ENCODE results near the gene OSBPL6.

The OSBPL6 gene

DNA sequence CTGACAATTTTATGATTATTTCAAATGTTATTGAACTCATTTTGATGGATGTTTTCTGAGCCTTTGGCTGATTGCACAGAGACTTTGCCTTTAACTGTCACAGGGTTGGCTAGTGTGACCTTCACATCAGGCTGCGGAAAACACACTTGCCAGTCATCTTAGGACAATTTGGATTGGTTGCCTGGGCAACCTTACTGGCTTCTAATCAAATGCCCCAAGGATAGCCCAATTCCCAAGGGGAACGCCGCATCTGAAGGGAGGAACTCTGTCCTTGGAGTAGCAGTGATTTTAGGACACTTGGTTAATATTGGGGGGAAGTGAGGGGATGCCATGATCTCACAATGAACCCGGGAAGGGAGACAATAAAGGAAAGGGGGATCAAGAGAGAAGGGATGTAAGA lies 29.5 kb downstream of the OSBPL6 start:
- no peaks in the 10 kb centered on the region for H3K36me3 ChIP-seq (replicated peaks)
- in situ Hi-C loops (cut with HindIII; ENCODE audit: low pct_ligation_motif_present, low sequenced_read_pairs) = no loop called here
- no peak for DNase-seq

DNA sequence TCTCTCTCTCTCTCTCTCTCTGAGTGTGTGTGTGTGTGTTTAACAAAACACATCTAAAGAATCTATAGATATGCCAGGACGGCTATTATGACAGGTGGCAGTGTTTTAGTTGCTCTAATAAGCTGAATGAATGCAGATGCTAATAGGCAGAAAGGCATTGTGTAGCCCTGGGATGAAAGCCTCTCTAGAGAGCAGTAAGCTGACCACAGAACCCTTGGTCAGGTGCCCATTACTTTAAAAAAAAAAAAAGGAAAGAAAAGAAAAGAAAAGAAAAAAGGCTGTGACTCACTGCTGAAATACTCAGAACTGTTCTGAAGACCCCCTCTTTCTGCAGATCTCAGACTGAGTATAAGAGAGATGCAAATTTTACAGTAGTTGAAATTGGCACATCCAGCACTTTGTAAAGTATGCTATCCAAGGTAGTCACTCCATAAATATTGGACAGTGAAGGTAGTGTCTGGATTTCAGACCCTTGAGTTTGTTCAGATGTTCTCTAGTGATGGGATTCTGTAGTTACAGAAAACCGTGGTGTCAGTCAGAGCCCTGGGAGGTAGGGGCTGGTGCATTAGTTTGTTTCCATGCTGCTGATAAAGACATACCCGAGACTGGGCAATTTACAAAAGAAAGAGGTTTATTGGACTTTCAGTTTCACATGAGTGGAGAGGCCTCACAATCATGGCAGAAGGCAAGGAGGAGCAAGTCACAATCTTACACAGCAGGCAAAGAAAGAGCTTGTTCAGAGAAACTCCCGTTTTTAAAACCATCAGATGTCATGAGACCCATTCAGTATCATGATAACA lies 30.9 kb downstream of the OSBPL6 start:
- no peak overlapping the region for H3K27ac ChIP-seq
- TF ChIP-seq, protein P1, sequence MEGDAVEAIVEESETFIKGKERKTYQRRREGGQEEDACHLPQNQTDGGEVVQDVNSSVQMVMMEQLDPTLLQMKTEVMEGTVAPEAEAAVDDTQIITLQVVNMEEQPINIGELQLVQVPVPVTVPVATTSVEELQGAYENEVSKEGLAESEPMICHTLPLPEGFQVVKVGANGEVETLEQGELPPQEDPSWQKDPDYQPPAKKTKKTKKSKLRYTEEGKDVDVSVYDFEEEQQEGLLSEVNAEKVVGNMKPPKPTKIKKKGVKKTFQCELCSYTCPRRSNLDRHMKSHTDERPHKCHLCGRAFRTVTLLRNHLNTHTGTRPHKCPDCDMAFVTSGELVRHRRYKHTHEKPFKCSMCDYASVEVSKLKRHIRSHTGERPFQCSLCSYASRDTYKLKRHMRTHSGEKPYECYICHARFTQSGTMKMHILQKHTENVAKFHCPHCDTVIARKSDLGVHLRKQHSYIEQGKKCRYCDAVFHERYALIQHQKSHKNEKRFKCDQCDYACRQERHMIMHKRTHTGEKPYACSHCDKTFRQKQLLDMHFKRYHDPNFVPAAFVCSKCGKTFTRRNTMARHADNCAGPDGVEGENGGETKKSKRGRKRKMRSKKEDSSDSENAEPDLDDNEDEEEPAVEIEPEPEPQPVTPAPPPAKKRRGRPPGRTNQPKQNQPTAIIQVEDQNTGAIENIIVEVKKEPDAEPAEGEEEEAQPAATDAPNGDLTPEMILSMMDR (IDR thresholded peaks at IDR 0.05; ENCODE audit: low read depth, low read length, missing control alignments) = no peak
- in situ Hi-C loops (cut with HindIII; ENCODE audit: low pct_ligation_motif_present, low sequenced_read_pairs) = no loop called here
- no peak for DNase-seq
- no peaks in the 10 kb centered on the region for H3K36me3 ChIP-seq (replicated peaks)
- no peaks in the 10 kb centered on the region for H3K27me3 ChIP-seq (replicated peaks)
- H3K4me3 ChIP-seq (ENCODE audit: low read depth, low read length) = no peak overlapping the region

More for the DNA sequence above, 29.5 kb downstream of the OSBPL6 start:
- TF ChIP-seq, protein P1 (IDR thresholded peaks at IDR 0.05; ENCODE audit: low read depth, low read length, missing control alignments) = no peak
- Histone ChIP-seq H3K27me3 (replicated peaks) (no peaks in the 10 kb centered on the region), H3K4me3 (ENCODE audit: low read depth, low read length) (no peak overlapping the region), H3K27ac (no peak overlapping the region)

DNA sequence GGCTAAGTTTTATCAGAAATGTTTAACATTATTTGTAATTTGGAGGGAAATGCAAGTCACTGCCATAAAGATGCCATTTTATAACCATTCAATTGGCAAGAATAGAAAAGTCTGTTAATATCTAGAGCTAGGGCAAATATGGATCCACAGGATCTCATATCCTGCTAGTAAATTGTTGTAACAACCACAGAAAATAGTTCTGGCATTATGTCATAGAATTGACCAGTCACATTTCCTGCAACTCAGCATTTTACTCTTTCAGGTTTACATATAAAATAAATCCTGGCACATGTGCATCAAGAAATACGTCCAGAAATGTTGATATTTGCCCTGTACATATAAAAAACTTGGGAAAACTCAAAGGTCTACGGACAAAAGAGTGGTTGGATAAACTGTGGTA lies 32.9 kb downstream of the OSBPL6 start:
- Histone ChIP-seq H3K27ac (no peak overlapping the region), H3K36me3 (replicated peaks) (no peaks in the 10 kb centered on the region), H3K4me3 (ENCODE audit: low read depth, low read length) (no peak overlapping the region), H3K27me3 (replicated peaks) (no peaks in the 10 kb centered on the region)
- in situ Hi-C loops (cut with HindIII; ENCODE audit: low pct_ligation_motif_present, low sequenced_read_pairs) = no loop called here
- TF ChIP-seq, protein P1 (IDR thresholded peaks at IDR 0.05; ENCODE audit: low read depth, low read length, missing control alignments) = no peak
- DNase-seq = no peak

DNA sequence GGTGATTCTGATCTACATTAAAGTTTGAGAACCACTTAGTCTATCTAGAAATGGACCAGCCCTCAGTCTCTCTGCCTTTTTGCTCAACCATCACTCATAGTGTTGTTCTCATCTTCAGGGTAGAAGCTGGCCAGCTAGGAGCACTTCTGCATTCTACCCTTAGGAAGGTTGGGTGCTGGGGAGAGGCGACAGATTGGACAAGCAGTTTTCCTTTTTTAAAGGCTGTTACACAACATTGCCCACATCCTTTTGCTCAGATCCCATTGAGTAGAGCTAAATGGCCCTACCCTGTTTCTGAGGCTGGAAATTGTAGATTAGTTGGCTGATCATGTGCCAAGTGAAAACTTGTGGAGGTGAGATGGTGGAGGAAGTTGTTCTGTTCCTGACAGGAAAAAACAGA lies 35.6 kb downstream of the OSBPL6 start:
- H3K36me3 ChIP-seq (replicated peaks) = no peaks in the 10 kb centered on the region
- H3K27ac ChIP-seq = no peak overlapping the region
- TF ChIP-seq, protein P1 (IDR thresholded peaks at IDR 0.05; ENCODE audit: low read depth, low read length, missing control alignments) = no peak
- in situ Hi-C loops (cut with HindIII; ENCODE audit: low pct_ligation_motif_present, low sequenced_read_pairs) = no loop called here
- no peak for DNase-seq
- H3K27me3 ChIP-seq (replicated peaks) = no peaks in the 10 kb centered on the region
- H3K4me3 ChIP-seq (ENCODE audit: low read depth, low read length) = no peak overlapping the region

DNA sequence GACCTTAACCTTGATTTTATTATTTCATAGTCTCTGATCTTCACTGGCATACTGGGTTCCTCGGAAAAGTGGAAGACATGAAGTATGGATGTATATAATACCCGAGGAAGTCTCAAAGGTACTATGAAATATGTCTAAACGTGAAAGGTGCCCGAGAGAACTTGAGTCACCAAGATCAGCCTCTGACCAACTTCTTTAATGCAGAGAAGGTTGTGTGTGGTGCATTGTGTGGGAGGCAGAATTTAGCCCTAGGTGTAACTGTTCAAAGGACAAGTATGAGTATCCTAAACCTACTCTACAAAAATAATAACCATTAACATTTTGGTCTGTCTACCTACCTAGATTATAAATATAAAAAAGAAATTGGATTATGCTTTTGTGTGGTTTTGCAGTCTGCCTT lies 36.1 kb downstream of the OSBPL6 start:
- TF ChIP-seq, protein P1 (IDR thresholded peaks at IDR 0.05; ENCODE audit: low read depth, low read length, missing control alignments) = no peak
- Histone ChIP-seq H3K27ac (no peak overlapping the region), H3K4me3 (ENCODE audit: low read depth, low read length) (no peak overlapping the region), H3K36me3 (replicated peaks) (no peaks in the 10 kb centered on the region), H3K27me3 (replicated peaks) (no peaks in the 10 kb centered on the region)
- DNase-seq = no peak
- in situ Hi-C loops (cut with HindIII; ENCODE audit: low pct_ligation_motif_present, low sequenced_read_pairs) = no loop called here

DNA sequence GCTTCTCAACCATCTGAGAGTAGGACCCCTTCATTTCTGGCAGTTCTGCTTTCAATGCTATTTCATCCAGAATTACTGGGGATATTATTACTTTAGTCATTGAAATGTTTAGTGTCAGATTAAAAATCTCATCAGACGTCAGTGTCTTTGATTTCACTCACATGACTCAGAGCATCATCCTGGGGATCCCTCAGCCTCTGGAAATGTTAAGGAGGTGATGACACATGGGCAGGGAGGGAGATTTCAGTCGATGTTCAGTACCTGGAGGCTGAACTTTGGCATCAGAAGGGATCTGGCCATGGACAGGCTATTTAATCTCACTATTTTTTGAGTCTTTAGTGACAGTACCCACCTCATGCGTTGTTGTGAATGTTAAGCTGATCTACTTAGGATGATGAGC lies 39.1 kb downstream of the OSBPL6 start:
- H3K27ac ChIP-seq = no peak overlapping the region
- no peak for DNase-seq
- in situ Hi-C loops (cut with HindIII; ENCODE audit: low pct_ligation_motif_present, low sequenced_read_pairs) = no loop called here
- H3K36me3 ChIP-seq (replicated peaks) = no peaks in the 10 kb centered on the region
- TF ChIP-seq, protein P1 (IDR thresholded peaks at IDR 0.05; ENCODE audit: low read depth, low read length, missing control alignments) = no peak
- H3K4me3 ChIP-seq (ENCODE audit: low read depth, low read length) = no peak overlapping the region
- H3K27me3 ChIP-seq (replicated peaks) = no peaks in the 10 kb centered on the region

Data from brain microvascular endothelial cell (primary cell).